Osteocyte (in vitro differentiated cells): ENCODE data around the gene CAB39L. TPM values are rescaled to one million over a fixed set of nuclear protein-coding genes. Genes with fewer than 3 reads are reported as not detected.

Source experiments
- DNase-seq: peaks from one replicate; pipeline ENCODE4 v3.0.0; 2021; ENCODE audit warnings: mixed read lengths; ENCODE audit not compliant: unreplicated experiment; ENCODE audit errors: extremely low spot score
- H3K27ac Mint-ChIP-seq: one replicate; pipeline ENCODE4 v1.8.0; 2021; ENCODE audit warnings: mild to moderate bottlenecking, mixed read lengths; ENCODE audit not compliant: unreplicated experiment
- H3K27me3 Mint-ChIP-seq: one replicate; pipeline ENCODE4 v1.8.0; 2021; ENCODE audit warnings: mixed read lengths; ENCODE audit not compliant: unreplicated experiment
- H3K36me3 Mint-ChIP-seq: one replicate; pipeline ENCODE4 v1.8.0; 2021; ENCODE audit warnings: mixed read lengths; ENCODE audit not compliant: unreplicated experiment
- H3K4me1 Mint-ChIP-seq: one replicate; pipeline ENCODE4 v1.8.0; 2021; ENCODE audit warnings: mixed read lengths; ENCODE audit not compliant: unreplicated experiment
- H3K4me3 Mint-ChIP-seq: one replicate; pipeline ENCODE4 v1.8.0; 2021; ENCODE audit warnings: mild to moderate bottlenecking, moderate library complexity, mixed read lengths; ENCODE audit not compliant: unreplicated experiment
- H3K9me3 Mint-ChIP-seq: one replicate; pipeline ENCODE4 v1.8.0; 2021; ENCODE audit warnings: mixed read lengths; ENCODE audit not compliant: unreplicated experiment
- total RNA-seq: library from RNA; stranded (reverse); gene quantifications from 2 replicates; pipeline ENCODE4 v1.2.1, GENCODE V29; 2021
- TF ChIP-seq, protein P1 (sequence below): fragments of 200-600 bp; sonication (generic); IDR thresholded peaks from 2 replicates; pipeline ENCODE4 v1.5.0; 2021; ENCODE audit warnings: antibody characterized with exemption, mild to moderate bottlenecking, moderate library complexity

Gene CAB39L
- total RNA-seq, 1 donor from 2014 or later = 8.3 TPM

DNA sequence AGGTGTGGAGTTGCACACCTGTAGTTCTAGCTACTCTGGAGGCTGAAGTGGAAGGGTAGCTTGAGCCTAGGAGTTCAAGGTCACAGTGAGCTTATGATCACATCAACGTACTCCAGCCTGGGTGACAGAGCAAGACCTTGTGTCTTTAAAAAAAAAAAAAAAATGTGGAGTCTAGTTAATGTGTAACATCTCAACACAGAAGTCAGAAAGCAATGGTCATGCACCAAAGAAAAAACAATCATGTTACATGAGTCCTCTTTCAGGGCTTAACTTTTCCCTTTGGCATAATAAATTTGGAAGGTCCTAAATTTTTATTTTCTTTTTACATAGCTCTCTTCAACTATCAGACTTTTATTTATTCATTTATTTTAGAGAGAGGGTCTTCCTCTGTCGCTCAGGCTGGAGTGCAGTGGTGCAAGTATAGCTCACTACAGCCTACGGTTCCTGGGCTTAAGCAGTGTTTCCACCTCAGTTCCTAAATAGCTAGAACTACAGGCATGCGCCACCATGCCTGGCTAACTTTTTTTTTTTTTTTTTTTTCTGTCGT lies 22.5 kb upstream of the CAB39L start:
- Mint-ChIP-seq H3K4me3 (no peak overlapping the region), H3K4me1 (no peaks in the 10 kb centered on the region)

DNA sequence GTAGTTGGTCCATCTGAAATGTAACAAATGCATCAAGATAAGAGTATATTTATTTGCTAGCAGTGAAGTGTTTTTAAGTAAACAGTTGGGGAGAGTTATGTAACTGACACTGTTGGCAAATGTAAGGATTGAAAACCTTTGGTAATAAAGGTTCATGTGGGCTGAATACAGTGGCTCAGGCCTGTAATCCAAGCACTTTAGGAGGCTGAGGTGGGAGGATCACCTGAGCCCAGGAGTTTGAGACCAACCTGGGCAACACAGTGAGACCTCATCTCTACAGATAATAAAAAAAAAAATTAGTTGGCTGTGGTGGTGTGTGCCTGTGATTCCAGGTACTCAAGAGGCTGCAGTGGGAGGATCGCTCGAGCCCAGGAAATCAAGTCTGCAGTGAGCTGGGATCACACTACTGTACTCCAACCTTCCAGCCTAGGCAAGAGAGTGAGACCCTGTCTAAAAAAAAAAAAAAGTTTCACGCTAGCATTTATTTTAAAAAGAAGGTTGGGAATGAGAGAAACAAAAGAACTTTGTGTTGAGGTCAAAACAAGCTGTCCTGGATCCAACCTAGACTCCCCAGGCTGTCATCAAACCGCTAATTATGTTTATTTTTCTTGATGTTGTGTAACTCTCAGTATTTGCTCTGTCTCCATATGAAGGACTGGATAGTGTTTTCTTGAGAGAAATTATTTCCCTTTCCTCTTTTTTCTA lies 20.9 kb upstream of the CAB39L start:
- H3K36me3 Mint-ChIP-seq = peaks cover 56% of the 10 kb centered on the region
- no peak overlapping the region for H3K27ac Mint-ChIP-seq
- no peaks in the 10 kb centered on the region for H3K9me3 Mint-ChIP-seq
- no peaks in the 10 kb centered on the region for H3K4me1 Mint-ChIP-seq
- no peak for DNase-seq
- no peak overlapping the region for H3K4me3 Mint-ChIP-seq
- TF ChIP-seq, protein P1, sequence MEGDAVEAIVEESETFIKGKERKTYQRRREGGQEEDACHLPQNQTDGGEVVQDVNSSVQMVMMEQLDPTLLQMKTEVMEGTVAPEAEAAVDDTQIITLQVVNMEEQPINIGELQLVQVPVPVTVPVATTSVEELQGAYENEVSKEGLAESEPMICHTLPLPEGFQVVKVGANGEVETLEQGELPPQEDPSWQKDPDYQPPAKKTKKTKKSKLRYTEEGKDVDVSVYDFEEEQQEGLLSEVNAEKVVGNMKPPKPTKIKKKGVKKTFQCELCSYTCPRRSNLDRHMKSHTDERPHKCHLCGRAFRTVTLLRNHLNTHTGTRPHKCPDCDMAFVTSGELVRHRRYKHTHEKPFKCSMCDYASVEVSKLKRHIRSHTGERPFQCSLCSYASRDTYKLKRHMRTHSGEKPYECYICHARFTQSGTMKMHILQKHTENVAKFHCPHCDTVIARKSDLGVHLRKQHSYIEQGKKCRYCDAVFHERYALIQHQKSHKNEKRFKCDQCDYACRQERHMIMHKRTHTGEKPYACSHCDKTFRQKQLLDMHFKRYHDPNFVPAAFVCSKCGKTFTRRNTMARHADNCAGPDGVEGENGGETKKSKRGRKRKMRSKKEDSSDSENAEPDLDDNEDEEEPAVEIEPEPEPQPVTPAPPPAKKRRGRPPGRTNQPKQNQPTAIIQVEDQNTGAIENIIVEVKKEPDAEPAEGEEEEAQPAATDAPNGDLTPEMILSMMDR = no peak
- H3K27me3 Mint-ChIP-seq = no peaks in the 10 kb centered on the region

More for the DNA sequence above, 22.5 kb upstream of the CAB39L start:
- Mint-ChIP-seq H3K27me3 (no peaks in the 10 kb centered on the region), H3K36me3 (peaks cover 54% of the 10 kb centered on the region), H3K9me3 (no peaks in the 10 kb centered on the region), H3K27ac (no peak overlapping the region)
- TF ChIP-seq, protein P1 = no peak
- DNase-seq = no peak

DNA sequence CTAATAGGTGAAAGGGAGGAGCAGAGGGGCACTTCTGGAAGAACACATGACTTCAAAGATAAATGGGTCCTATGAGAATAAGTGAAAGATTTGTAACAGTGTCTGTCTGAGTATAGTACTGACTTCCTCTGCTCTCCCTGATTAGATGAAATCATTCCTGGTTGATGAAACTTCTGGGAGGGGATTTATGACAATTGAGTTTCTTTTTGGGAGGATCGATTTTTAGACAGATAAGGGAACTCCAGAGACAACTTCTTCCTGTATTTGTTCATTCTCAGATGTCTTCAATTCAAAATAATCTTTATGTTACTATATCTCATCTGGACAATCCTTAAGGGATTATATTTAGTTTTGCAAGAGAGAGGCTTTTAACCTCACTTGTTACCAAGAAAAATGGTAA lies 20.2 kb upstream of the CAB39L start:
- Mint-ChIP-seq H3K27ac (no peak overlapping the region), H3K9me3 (no peaks in the 10 kb centered on the region), H3K36me3 (peaks cover 51% of the 10 kb centered on the region), H3K27me3 (no peaks in the 10 kb centered on the region), H3K4me1 (no peaks in the 10 kb centered on the region), H3K4me3 (no peak overlapping the region)
- DNase-seq = no peak
- TF ChIP-seq, protein P1 = no peak

DNA sequence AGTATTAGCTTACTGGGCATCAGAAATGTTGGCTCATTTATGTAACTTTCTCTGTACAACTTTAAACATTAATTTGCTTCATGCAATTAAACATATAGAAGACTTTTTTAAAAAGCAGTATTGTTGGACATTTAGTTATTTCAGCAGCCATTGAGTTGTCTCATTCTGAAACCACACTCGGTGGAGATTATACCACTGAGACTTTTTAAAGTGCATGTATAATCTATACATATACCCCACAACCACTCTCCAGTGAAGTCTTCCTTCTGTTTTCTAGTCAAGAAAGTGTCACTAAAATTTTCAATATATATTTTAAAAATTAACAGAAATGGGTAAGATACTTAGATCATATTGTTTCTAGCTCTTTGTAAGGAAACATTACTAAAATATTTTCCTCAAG lies 15.7 kb upstream of the CAB39L start:
- H3K36me3 Mint-ChIP-seq = peaks cover 38% of the 10 kb centered on the region

DNA sequence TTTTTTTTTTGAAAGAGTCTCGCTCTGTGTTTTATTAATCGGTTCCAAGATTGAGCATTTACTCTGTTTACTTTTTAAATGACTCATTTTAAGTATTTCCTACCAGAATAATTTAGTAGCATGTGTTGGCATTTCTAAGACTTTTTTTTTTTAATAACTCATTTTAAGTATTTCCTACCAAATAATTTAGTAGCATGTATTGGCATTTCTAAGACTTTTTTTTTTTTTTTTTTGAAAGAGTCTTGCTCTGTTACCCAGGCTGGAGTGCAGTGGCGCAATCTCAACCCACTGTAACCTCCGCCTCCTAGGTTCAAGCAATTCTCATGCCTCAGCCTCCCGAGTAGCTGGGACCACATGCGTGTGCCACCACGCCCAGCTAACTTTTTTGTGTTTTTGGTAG lies 13.4 kb upstream of the CAB39L start:
- DNase-seq = no peak
- Mint-ChIP-seq H3K36me3 (peaks cover 20% of the 10 kb centered on the region), H3K4me3 (no peak overlapping the region), H3K27me3 (no peaks in the 10 kb centered on the region), H3K27ac (no peak overlapping the region), H3K4me1 (peaks cover 14% of the 10 kb centered on the region), H3K9me3 (no peaks in the 10 kb centered on the region)
- TF ChIP-seq, protein P1 = no peak

More for the DNA sequence above, 15.7 kb upstream of the CAB39L start:
- no peaks in the 10 kb centered on the region for H3K27me3 Mint-ChIP-seq
- TF ChIP-seq, protein P1 = no peak
- no peak overlapping the region for H3K27ac Mint-ChIP-seq
- no peak overlapping the region for H3K4me3 Mint-ChIP-seq
- no peak for DNase-seq
- peaks cover 11% of the 10 kb centered on the region for H3K4me1 Mint-ChIP-seq
- no peaks in the 10 kb centered on the region for H3K9me3 Mint-ChIP-seq
